ENCODE results near the gene RPS6KA2. TPM values are rescaled to one million over a fixed set of nuclear protein-coding genes. Genes with fewer than 3 reads are reported as not detected.

The RPS6KA2 gene
- total RNA-seq, 3 donors from 2014 or later (not counting 1 experiment from before 2014, with no cell fraction given): 2.8 to 4.5 (median 2.9) TPM

DNA sequence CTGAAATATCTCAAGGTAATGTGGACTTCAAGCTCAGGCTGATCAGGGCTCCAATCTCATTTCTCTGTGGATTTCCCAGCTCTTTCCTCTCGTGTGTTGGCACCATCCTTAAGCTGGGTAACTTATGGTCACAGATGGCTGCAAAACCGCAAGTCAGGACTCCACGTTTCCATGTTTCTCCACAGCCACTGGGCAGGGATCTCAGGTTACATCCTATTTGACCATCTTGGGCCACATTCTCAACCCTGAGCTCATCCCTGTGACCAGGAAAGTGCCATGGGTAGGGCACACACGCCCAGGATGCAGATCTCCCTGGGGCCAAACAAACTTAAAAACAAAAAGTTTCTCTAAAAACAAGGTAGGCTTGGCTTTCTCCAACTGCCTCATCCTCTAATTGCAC lies 15.4 kb downstream of the RPS6KA2 start:
- TF ChIP-seq, protein P1, sequence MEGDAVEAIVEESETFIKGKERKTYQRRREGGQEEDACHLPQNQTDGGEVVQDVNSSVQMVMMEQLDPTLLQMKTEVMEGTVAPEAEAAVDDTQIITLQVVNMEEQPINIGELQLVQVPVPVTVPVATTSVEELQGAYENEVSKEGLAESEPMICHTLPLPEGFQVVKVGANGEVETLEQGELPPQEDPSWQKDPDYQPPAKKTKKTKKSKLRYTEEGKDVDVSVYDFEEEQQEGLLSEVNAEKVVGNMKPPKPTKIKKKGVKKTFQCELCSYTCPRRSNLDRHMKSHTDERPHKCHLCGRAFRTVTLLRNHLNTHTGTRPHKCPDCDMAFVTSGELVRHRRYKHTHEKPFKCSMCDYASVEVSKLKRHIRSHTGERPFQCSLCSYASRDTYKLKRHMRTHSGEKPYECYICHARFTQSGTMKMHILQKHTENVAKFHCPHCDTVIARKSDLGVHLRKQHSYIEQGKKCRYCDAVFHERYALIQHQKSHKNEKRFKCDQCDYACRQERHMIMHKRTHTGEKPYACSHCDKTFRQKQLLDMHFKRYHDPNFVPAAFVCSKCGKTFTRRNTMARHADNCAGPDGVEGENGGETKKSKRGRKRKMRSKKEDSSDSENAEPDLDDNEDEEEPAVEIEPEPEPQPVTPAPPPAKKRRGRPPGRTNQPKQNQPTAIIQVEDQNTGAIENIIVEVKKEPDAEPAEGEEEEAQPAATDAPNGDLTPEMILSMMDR (IDR thresholded peaks at IDR 0.05): no peak

DNA sequence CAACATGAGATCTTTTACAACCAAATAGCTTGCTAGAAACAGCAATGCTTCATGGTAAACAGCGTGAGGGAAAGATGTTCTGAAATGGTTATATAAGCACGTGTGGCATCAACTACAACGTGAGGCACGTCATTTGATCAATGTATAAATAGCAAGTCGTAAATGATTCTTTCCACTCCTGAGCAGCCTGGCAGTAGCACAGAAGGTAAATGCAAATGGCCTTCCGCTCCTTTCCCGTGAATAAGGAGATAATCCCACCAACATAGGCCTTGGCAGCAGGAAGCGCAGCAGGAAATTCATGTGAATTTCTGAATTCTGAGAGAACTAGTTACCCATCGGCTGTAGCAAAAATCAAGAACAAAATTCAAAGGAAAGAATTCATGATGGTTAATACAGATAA lies 17.0 kb downstream of the RPS6KA2 start:
- no peaks in the 10 kb centered on the region for H3K4me1 ChIP-seq (ENCODE audit: control insufficient read depth, insufficient read depth, low read length)
- no peaks in the 10 kb centered on the region for H3K9me3 ChIP-seq (ENCODE audit: control insufficient read depth, insufficient read depth, low read length)
- Mint-ChIP-seq H3K27ac (no peak overlapping the region), H3K4me1 (no peaks in the 10 kb centered on the region), H3K36me3 (no peaks in the 10 kb centered on the region), H3K4me3 (no peak overlapping the region), H3K27me3 (ENCODE audit: low read depth in 2 of 2) (peaks cover 4 to 6% of the 10 kb centered on the region in 2 donors), H3K9me3 (no peaks in the 10 kb centered on the region)
- TF ChIP-seq, protein P1 (IDR thresholded peaks at IDR 0.05): no peak
- DNase-seq (no peak), ATAC-seq (no peak)
- no peaks in the 10 kb centered on the region for H3K36me3 ChIP-seq (ENCODE audit: control insufficient read depth, insufficient read depth, low read length)
- no peaks in the 10 kb centered on the region for H3K27me3 ChIP-seq (ENCODE audit: control insufficient read depth, insufficient read depth, low read length)
- H3K27ac ChIP-seq (ENCODE audit: low read length): no peak overlapping the region
- 94% methylated on average over 9 of the region's 9 CpGs for WGBS (ENCODE audit: insufficient coverage)
- intact Hi-C loops (cut with micrococcal nuclease): no loop called here
- H3K4me3 ChIP-seq (ENCODE audit: low read length): no peak overlapping the region

More for the DNA sequence above, 15.4 kb downstream of the RPS6KA2 start:
- H3K36me3 Mint-ChIP-seq: no peaks in the 10 kb centered on the region
- H3K9me3 ChIP-seq (ENCODE audit: control insufficient read depth, insufficient read depth, low read length): no peaks in the 10 kb centered on the region
- no peaks in the 10 kb centered on the region for H3K9me3 Mint-ChIP-seq
- H3K4me3 ChIP-seq (ENCODE audit: low read length): no peak overlapping the region
- WGBS (ENCODE audit: insufficient coverage): 93% methylated on average over 4 of the region's 4 CpGs
- H3K4me1 ChIP-seq (ENCODE audit: control insufficient read depth, insufficient read depth, low read length): no peaks in the 10 kb centered on the region
- no peaks in the 10 kb centered on the region for H3K4me1 Mint-ChIP-seq
- intact Hi-C loops (cut with micrococcal nuclease): no loop called here
- peaks cover 0 to 4% of the 10 kb centered on the region in 2 donors for H3K27me3 Mint-ChIP-seq (ENCODE audit: low read depth in 2 of 2)
- H3K27me3 ChIP-seq (ENCODE audit: control insufficient read depth, insufficient read depth, low read length): no peaks in the 10 kb centered on the region
- DNase-seq (no peak), ATAC-seq (no peak)
- no peak overlapping the region for H3K27ac ChIP-seq (ENCODE audit: low read length)
- no peak overlapping the region for H3K27ac Mint-ChIP-seq
- H3K36me3 ChIP-seq (ENCODE audit: control insufficient read depth, insufficient read depth, low read length): no peaks in the 10 kb centered on the region
- H3K4me3 Mint-ChIP-seq: no peak overlapping the region

DNA sequence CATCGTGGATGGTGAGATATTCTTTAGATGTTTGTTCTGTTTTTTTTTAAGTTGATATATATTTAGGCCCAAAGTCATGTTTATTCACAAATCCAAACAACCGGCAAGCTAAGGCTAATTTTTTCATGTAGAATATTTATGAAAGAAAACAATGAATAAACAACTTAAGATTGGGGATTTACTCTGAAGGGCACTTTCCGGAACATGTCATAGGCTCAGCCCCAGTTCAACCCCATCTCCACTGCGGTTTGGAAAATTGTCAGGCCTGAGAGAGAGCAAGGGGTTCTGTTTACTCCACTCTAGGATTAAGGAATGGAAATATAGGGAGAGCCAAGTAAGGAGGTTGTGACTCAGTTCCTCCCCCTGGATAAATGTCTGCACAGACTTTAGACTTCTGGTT lies 18.3 kb downstream of the RPS6KA2 start:
- H3K4me1 ChIP-seq (ENCODE audit: control insufficient read depth, insufficient read depth, low read length): no peaks in the 10 kb centered on the region
- H3K27me3 Mint-ChIP-seq (ENCODE audit: low read depth in 2 of 2): peaks cover 4 to 11% of the 10 kb centered on the region in 2 donors
- no peaks in the 10 kb centered on the region for H3K9me3 ChIP-seq (ENCODE audit: control insufficient read depth, insufficient read depth, low read length)
- H3K27ac Mint-ChIP-seq: no peak overlapping the region
- no peaks in the 10 kb centered on the region for H3K36me3 ChIP-seq (ENCODE audit: control insufficient read depth, insufficient read depth, low read length)
- ATAC-seq (no peak), DNase-seq (no peak)
- no peaks in the 10 kb centered on the region for H3K27me3 ChIP-seq (ENCODE audit: control insufficient read depth, insufficient read depth, low read length)
- no peaks in the 10 kb centered on the region for H3K36me3 Mint-ChIP-seq
- H3K9me3 Mint-ChIP-seq: no peaks in the 10 kb centered on the region
- no peak overlapping the region for H3K4me3 ChIP-seq (ENCODE audit: low read length)
- no peaks in the 10 kb centered on the region for H3K4me1 Mint-ChIP-seq
- 100% methylated on average over 1 of the region's 4 CpGs for WGBS (ENCODE audit: insufficient coverage)
- intact Hi-C loops (cut with micrococcal nuclease): no loop called here
- H3K27ac ChIP-seq (ENCODE audit: low read length): no peak overlapping the region
- no peak overlapping the region for H3K4me3 Mint-ChIP-seq
- TF ChIP-seq, protein P1 (IDR thresholded peaks at IDR 0.05): no peak

DNA sequence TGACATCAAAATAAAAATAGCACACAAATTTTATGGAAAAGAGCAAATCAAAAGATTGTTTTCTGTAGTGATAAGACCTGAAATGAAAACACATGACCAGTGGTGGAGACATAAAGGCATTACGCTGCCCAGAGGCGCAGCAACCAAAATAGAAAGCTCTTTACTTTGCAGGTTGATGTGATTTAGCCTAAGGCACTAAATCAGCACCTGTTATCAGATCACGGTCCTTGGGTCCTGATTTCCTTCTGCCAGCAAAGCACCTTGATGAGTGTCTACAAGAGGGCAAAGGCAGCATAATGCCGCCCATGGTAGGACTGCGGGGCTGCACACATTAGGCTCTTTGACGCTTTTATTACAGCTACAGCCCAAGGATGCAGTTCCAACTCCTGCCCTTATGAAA lies 21.3 kb downstream of the RPS6KA2 start:
- H3K4me3 Mint-ChIP-seq: no peak overlapping the region
- Histone ChIP-seq H3K9me3 (ENCODE audit: control insufficient read depth, insufficient read depth, low read length) (no peaks in the 10 kb centered on the region), H3K4me3 (ENCODE audit: low read length) (no peak overlapping the region), H3K27me3 (ENCODE audit: control insufficient read depth, insufficient read depth, low read length) (no peaks in the 10 kb centered on the region), H3K4me1 (ENCODE audit: control insufficient read depth, insufficient read depth, low read length) (no peaks in the 10 kb centered on the region), H3K27ac (ENCODE audit: low read length) (no peak overlapping the region), H3K36me3 (ENCODE audit: control insufficient read depth, insufficient read depth, low read length) (no peaks in the 10 kb centered on the region)
- TF ChIP-seq, protein P1 (IDR thresholded peaks at IDR 0.05): no peak
- ATAC-seq: no peak
- intact Hi-C loops (cut with micrococcal nuclease): no loop called here
- 90% methylated on average over 6 of the region's 6 CpGs for WGBS (ENCODE audit: insufficient coverage)
- H3K4me1 Mint-ChIP-seq: peaks cover 0 to 3% of the 10 kb centered on the region in 2 donors
- H3K9me3 Mint-ChIP-seq: no peaks in the 10 kb centered on the region
- DNase-seq: no peak
- no peak overlapping the region for H3K27ac Mint-ChIP-seq
- no peaks in the 10 kb centered on the region for H3K36me3 Mint-ChIP-seq
- H3K27me3 Mint-ChIP-seq (ENCODE audit: low read depth in 2 of 2): peaks cover 5 to 42% of the 10 kb centered on the region in 2 donors

Data from natural killer cell (primary cell).